Glomerular visceral epithelial cell (primary cell): Measurements from ENCODE around the gene MYLK4.

Experiments used
- DNase-seq: peaks from one replicate; pipeline ENCODE4 v3.0.0-alpha.2; 2016; ENCODE audit errors: extremely low spot score

Gene MYLK4

DNA sequence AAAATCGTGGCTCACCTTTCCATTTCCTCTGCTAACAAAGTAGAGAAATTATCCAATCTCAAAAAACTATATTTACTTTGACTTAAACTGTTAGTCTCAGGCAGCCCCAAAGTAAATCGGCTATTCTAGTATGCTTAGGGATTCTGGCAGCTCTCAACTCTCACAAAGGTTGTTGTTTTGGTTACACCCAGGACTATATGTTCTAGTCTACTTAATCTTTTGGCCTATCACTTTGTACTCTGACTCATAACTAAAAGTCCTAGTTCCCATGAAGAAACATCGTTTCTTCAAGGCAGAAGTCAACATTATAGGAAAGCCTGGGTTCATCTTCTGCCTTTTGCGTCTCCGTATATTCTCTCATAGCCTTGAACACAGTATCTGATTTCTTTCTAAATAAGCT is 42.3 kb downstream of the MYLK4 start:
- no peak for DNase-seq

DNA sequence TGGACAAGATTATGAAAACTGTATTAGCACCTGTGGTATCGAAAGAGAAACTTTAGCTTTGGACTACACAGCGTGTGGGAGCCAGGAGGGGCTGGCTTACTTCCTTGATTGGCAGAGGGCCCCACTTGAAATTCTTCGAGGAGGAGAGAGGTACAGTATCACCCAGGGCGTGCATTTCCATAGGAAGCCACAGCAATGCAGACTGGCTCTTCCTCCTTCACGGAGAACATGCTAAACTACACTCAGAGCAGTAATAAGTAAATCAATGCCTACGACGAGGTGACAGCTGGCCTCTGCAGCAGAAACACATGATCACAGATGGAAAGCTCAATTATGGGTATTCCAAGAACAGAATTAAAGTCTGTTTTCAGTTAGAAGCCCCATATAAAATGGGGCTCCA is 44.2 kb downstream of the MYLK4 start:
- no peak for DNase-seq

DNA sequence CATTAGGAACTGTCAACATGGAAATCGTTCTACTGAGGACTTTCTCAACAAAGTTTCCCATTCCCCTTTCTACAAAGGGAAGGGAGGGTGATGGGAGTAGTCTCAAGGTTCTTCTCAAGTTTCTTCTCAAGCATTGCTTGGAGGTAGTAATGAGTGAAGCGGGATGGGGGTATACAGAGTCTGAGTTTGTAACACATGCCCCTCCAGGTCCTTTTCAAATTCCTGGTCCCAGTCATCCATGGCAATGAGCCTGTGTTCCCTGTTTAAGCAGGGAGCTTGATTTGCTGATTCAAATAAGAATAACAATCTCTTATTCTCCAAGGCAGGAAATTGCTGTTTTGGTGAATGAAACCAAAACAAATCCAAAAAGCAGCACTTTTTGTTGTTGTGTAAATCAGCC is 45.5 kb downstream of the MYLK4 start:
- DNase-seq = no peak

DNA sequence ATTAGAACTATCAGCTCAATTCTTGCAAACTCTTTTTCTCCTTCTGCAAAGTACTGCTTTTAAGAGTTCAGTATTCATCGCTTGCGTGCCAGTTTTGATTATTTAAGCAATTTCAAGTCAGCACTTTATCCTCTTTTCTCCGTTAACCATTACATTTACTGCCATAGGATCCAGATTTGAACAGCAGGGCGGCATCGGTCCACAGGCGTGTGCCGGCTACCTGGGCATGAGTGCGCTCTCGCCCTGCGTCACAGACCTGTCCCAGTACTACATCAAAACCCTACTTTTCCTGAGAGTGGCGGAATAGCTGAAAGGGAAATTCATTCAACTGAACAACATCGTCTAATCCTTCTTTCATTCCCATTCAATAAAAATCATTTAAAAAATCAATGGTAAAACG is 53.4 kb downstream of the MYLK4 start:
- DNase-seq = no peak

DNA sequence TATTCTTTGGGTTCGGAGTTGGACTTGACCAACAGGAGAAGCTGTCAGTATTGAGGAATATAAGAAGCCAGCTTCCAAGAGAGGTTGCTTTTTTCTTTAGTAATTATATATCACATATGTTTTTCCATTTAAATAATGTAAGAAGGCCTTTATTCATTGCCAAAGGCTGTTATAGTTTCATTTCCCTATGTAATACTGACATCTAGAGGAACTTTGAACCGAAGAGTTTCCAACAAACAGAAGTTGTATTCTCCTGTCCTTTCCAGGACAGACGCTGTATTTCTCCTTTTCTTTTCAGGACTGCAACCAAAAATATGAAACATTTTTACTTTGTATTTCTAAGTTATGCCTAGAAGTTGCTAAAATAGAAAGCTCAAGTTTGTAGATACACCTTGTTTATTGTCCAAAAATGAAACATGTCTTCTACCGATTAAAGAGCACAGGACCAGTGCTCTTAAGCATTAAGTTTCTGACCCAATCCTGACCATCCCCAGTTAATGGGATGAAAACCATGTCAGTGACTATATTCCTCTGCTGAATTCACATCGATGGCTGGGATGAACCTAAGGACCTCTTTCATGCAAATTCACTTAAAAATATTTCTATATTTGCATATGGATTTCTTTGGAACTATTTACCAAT is 55.1 kb downstream of the MYLK4 start:
- peak; percentile 25 for DNase-seq

DNA sequence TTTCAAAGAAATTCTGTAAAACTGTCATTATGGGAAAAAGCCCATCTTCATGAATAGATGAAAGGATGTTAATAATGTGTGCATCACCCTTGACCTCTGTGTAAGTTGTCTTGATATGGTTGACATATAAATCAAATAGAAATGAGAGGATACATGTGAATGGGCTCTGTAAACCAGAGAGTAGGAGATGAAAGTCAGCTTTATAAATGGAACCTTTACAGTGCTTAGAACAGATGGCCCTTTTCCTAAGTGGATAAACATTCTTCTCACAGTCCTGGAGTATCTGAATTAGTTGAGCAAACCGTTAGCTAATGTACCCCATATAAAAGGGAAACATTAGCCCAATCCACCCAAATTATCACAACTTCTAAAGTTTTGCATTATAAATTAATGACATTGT is 57.5 kb downstream of the MYLK4 start:
- no peak for DNase-seq

DNA sequence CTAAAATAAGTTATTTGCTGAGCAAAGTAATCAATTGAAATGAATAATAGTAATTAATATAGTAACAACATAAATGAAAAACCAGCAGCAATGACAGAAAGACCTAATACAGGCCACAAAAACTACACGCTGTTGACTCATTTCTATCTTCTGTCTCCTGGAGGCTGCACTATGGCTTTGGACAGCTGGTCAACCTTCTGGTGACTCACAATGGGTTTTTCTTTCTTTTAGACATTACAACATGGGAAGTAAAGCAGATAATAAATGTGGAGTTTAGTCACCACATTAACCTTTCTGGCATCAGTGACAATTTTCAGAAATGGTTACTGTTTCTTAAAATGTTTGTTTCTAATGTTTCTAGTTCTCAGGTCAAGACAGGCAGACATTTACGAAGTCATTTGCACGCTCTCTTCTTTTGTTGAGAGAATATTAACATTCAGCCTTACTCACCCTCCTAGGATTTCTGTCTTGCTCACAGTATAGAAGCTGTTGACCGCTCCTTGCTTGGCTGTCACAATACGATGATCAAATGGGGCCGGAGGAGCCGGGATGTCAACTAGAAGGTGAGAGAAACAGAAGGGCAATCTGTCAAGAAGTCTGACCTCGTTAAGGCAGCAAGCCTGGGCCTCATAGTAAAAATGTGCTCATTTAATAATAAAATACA is 62.2 kb downstream of the MYLK4 start:
- DNase-seq = peak; percentile 72

DNA sequence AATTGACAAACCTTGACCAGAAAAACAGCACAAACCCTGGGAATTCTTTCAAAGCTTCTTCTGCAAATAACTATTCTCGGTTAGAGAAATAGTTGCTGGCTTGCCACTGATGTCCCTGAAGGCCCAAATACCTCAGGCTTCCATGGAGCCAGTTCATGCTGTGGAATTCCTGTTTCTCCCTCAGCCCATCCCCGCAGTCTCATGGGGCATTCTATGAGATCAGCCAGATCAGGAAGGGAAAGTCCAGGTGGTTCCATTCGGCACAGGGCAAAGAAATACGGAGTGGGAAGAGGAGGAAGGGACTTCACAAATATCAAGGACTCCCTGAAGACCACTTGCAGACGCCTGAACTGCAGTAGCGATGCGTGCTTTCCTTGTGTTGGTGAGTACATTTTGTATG is 63.3 kb downstream of the MYLK4 start:
- DNase-seq = no peak

DNA sequence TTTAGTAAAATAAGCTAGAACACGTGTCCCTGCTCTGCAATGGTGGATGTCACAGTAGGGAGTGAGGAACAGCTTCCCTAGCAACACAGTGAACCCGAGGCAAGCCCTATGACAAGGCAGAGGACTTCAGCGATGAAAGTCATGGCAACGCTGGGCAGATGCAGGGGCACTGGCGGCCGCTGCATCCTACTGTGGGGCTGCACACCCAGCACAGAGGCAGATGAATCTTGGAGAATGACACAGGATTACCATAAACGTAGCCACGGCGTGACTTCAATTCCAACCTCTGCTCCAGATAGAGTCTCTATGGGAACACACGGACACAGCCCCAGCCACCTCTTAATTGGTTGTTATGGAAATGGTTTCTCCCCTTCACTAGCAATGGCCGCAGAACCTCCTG is 64.2 kb downstream of the MYLK4 start:
- DNase-seq = no peak

DNA sequence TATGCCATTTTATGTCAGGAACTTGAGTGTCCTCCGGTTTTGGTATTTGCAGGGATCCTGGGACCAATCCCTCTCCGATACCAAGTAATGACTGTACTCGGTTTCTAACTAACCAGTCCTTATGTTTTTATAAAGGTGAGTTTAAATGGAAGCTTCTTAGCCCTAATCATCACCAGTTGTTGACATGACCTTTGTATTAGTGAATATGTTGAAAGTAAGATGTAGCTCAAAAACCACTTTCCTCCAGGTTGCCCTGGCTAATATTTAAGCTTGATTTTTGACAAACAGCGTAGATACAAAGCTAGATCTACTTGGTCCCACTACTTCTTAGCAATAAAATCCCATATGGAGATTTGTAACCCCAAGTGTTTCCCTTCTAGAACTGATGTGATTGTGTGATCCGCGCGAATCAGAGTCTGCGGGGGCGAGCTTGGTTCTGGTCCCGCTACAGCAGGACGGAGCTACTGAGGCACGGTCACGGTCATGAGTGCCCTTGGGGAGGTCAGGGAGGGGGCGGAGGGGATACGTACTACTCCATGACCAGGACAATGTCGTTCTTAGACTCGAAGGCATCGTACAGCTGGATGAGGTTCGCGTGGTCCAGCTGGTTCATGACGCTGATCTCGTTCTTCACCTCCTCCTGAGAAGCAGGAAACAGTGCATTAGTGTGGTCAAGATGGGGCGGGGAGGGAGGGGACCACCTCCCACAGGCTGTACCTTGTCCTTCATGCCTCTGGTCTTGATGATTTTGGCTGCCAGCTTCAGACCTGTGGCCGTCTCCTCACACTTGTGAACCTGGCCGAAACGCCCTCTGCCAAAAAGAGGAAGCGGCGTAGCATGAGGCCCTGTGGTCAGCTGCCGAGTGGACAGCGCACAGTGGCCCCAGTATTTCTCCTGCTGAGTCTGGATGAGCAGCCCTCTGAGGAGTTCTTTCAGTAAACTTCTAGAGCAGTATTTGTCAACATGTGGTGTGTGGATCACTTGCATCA is 65.7 kb downstream of the MYLK4 start:
- no peak for DNase-seq

DNA sequence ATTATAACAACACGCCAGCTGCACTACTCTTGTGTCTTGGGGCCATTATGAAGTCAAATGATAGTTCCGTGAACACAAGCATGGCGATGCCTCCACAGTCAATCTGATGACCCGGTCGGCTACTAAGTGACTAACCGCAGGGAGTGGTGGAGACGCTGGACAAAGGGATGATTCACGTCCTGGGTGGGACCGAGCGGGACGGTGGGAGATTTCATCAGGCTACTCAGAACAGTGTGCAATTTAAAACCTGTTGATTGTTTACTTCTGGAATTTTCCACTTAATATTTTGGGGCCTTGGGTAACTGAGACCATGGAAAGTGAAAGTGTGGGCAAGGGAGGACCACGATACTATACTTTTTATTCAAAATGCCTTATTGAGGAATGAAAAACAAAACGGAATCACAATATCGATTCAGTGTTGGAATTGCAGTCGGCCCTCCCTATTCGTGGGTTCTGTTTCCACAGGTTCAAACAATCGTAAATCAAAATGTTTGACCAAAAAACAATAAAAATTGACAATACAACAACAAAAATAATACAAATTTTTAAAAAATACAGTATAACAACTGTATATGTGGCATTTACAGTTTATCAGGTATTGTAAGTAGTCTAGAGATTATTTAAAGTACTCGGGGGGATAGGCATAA is 66.5 kb downstream of the MYLK4 start:
- peak; percentile 44 for DNase-seq

DNA sequence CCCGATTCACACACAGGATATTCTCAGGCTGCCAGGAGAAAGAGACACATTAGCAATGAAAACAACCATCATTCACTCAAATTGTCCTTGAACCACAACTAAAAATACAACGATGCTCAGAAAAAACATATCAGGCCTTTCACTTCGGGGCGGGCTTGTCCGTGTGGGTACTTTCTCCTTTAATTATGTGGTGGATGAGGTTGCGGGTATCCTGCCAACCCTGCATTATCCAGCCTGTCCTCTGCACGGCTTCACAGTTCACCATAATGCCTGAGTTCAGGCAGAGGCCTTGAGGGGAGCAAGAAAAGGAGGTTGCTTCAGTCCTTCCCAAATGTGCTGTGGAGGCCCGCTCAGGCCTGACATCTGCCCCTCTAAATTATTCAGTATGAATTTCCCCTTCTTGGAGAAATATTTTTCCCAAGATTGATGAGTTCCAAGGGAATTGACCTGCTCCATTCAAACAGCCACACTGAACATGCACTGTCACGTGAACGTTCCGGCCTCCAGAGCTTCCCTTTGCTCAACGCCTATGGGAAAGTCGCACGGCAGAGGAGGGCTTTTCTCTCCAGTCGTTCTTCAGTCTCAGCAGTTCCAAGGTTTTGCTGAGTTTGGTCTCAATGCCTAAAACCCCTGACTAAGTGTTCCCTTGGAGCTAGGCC is 70.3 kb downstream of the MYLK4 start:
- no peak for DNase-seq

DNA sequence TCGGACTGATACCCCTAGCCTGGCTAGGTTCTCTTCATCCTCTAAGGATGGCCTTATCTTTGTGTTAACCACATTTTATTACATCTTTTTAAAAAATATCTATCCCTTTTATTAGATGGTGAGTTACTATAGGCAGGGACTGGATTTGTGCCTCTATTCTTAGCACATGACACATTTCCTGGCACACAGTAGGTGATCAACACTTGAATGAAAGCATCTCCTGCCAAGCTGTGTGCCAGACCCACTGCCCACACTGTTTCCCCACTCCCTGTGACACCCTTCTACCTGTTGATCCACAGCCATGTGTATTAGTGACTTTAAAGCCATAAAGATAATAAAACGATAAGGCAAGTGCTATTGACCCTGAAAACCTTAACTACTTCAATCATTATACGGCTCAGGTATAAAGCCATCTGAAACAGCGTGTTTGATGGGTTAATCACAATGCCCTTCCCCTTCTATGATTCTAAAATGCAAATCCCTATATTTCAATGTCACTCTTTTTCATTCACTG is 73.6 kb downstream of the MYLK4 start:
- no peak for DNase-seq

DNA sequence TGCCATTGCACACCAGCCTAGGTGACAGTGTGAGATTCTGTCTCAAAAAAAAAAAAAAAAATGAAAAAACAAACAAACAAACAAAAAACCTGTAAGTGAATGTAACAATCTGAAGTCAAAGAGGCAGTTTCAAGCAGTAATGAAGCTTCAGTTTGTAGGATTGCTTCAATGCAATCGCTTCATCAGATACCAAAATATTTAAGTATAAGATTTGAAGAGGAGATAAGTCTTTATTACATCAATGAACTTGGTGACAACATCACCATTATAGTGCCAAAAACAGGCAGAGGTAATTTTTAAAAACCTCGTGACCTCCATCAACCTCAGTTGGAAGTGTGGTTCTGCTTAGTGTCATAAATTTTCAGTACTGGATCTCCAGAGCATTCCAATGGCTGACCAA is 74.7 kb downstream of the MYLK4 start:
- no peak for DNase-seq

DNA sequence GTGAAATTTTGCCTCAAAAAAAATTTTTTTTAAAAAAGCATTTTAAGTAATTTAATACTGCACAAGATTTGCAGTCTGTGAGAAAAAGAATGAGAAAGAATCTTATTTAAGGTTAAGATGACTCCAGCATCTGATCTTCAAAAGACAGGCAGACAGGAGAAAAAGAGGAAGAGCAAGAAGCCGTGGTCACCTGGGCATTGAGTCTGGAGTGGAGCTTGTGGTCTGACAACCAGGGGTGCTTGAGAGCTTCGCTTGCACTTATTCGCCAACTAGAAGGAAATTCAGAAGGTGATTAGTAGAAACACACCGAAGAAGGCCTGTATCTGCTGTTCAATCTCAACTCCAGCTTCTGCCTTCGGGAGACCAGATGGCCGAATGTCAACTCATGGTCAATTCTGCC is 75.9 kb downstream of the MYLK4 start:
- no peak for DNase-seq

DNA sequence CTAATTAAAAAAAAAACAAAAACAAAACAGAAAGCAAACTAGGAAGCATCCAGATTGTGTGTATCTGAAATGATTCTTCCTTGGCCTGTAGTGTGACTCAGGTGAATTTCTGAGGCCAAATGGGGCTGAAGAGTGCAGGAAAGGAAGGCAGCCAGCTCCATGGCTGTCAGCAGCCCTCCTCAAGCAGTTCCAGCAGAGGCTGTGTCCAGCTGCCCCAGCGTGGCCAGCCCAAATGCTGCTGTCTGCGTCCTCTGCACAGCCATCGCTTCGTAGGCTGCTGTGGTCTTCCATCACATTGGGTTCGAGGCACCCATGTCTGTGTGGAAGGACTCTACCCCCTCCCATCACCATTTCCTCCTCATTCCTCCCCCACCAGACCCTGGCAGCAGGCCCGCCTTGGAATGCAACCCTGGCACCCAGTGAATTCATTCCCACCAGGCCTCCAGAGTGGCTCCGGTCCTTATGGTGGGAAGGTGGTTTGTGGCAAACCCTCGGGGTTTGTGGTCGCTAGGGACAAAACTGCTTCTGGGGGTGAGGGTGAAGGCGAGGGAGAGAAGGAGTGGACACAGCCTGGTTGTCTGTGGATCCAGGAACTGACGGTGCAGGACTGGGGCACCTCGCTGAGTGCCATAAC is 81.5 kb downstream of the MYLK4 start:
- no peak for DNase-seq

DNA sequence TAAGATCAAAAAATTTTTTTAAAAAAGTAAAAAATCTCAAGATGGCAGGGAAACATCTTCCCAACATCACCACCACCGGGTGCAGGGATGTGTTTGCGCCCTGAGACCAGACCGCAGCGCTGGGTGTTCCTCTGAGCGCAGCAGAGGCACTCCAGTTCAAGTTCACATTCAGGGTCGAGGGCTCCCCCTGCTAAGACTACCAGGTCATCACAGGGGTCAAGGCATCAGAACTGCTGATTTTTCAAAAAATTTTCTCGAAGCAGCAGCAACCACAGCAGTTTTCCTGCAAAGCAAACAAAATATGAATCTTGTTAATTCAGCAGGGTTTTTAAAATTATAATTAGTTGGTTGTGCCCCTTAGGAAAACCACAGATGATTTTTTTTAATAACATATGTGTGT is 83.1 kb downstream of the MYLK4 start:
- DNase-seq = no peak

DNA sequence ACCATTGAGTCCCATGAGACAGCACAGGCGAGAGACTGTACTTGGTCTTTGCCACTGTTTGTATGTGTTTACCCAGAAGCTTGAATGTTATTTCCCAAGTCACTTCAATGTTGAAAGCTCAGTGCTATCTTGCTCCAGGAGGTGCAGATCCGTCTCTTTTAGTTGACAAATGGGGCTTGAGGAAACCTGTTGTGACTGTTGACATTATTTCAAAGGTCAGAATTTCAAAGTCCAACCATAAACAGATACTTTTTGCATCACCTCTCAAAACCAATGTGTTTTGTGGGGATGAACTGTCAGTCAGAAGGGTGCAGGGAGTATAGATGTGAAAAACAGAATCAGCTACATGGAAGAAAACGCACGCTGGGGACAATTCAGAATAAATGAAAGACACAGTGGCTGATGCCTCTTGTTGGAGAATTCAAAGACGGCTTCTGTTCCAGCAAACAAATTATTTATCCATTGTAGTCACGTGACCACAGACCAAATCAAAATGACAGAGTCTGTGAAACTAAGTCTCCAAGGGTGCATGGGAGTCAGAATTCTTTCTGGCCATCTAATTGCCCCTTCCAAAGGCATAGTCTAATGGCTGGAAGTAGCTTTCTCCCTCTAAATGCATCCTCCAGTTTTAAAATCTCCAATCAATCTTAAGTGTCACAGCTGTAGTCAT is 83.7 kb downstream of the MYLK4 start:
- DNase-seq = no peak

DNA sequence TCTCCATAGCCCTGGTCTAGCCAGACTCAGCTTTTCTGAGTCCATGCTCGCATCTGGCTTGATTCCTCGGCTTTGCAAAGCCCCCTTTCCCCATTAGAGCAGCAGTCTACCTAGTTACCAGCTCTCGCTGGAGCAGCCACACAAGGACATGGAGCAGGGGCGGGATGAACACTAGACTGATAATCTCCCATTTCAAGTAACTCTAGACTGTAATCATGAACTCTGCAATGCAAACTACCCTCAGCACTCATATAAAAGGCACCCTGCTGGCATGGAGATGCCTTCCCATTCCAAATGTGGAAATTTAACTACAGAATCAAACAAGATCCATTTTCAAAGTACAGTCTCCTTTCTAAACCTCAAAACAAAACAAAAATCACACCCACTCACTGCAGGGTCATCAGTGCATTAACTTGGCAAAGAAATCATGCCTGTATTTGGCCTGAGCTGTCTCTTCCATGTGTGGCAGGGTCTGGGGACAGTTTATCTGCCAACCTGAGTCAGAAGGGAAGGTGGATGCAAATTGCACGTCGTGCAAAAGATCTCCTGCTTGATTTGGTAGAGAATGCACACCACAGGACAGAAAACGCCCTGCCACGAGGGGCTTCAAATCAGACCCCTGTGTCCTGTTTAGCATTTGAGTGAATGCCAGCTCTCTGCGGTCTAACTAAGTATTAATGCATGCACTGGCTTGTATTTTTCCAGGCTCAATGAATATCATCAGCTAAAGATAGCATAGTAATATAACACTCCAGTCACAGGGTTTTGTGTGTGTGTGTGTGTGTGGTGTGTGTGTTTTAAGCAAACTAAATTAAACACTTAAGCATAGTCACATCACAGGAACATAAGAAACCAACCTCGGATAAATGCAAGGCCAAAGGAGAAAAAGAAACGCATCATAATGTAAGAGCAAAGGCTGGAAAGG is 85.3 kb downstream of the MYLK4 start:
- no peak for DNase-seq
